HepG2 (cell line): ENCODE data around the gene AS3MT. TPM values are rescaled to one million over a fixed set of nuclear protein-coding genes. Genes with fewer than 3 reads are reported as not detected.

Source experiments
- ASH2L ChIP-seq: fragments of 300-600, 200-600 bp; sonication (generic); IDR thresholded peaks from 2 replicates; pipeline ENCODE4 v1.7.0; 2017; ENCODE audit warnings: low read depth, mild to moderate bottlenecking, moderate library complexity, mixed read lengths, low read length; ENCODE audit not compliant: insufficient read length
- CHCHD3 ChIP-seq: sonication (generic); formaldehyde crosslinking; IDR thresholded peaks from 2 replicates; pipeline ENCODE4 v1.8.0; 2022; ENCODE audit warnings: mild to moderate bottlenecking, missing genetic modification reagents, moderate library complexity
- CREB1 ChIP-seq, 2 experiments: fragments of 450-650 bp in 1 of 2; IDR thresholded peaks; 2 replicates each; pipeline ENCODE4 v1.6.1; 2016 to 2017; ENCODE audit warnings: control low read depth in 1 of 2, mild to moderate bottlenecking in 1 of 2, missing compliant biosample characterization in 1 of 2, missing genetic modification characterization in 1 of 2
- HNRNPLL ChIP-seq: fragments of 200-400 bp; formaldehyde crosslinking; IDR thresholded peaks from 2 replicates; pipeline ENCODE4 v1.6.1; 2017; ENCODE audit warnings: mild to moderate bottlenecking, low read depth, low read length; ENCODE audit not compliant: poor library complexity, severe bottlenecking
- PHF21A ChIP-seq: sonication (generic); formaldehyde crosslinking; IDR thresholded peaks from 2 replicates; pipeline ENCODE4 v1.5.0; 2020; ENCODE audit warnings: mild to moderate bottlenecking, missing genetic modification reagents
- POGK ChIP-seq: sonication (generic); formaldehyde crosslinking; conservative IDR thresholded peaks from 2 replicates; pipeline ENCODE4 v1.8.0; 2022; ENCODE audit warnings: mild to moderate bottlenecking, moderate library complexity, missing genetic modification reagents
- RELA ChIP-seq: sonication (generic); formaldehyde crosslinking; IDR thresholded peaks from 2 replicates; pipeline ENCODE4 v1.4.0; 2020; ENCODE audit warnings: missing genetic modification reagents
- SALL1 ChIP-seq: sonication (generic); formaldehyde crosslinking; IDR thresholded peaks from 2 replicates; pipeline ENCODE4 v1.8.0; 2022; ENCODE audit warnings: mild to moderate bottlenecking, missing genetic modification reagents
- ZNF232 ChIP-seq: sonication (generic); formaldehyde crosslinking; IDR thresholded peaks from 2 replicates; pipeline ENCODE4 v1.4.0; 2020; ENCODE audit warnings: missing genetic modification reagents, borderline replicate concordance
- ZNF30 ChIP-seq: sonication (generic); formaldehyde crosslinking; IDR thresholded peaks from 2 replicates; pipeline ENCODE4 v1.5.0; 2020; ENCODE audit warnings: mild to moderate bottlenecking, missing genetic modification reagents
- ZNF318 ChIP-seq: sonication (generic); formaldehyde crosslinking; IDR thresholded peaks from 2 replicates; pipeline ENCODE4 v1.4.0; 2020; ENCODE audit warnings: mild to moderate bottlenecking, missing genetic modification reagents
- ZNF468 ChIP-seq: sonication (generic); formaldehyde crosslinking; IDR thresholded peaks from 2 replicates; pipeline ENCODE4 v1.8.0; 2022; ENCODE audit warnings: mild to moderate bottlenecking, moderate library complexity, missing genetic modification reagents
- ZNF710 ChIP-seq: sonication (generic); formaldehyde crosslinking; IDR thresholded peaks from 2 replicates; pipeline ENCODE4 v1.5.0; 2020; ENCODE audit warnings: mild to moderate bottlenecking, missing genetic modification reagents, borderline replicate concordance
- polyA plus RNA-seq, 8 experiments: library from polyadenylated mRNA; depleted of rRNA in 3 of 8; stranded (reverse) in 7 of 8; unstranded in 1 of 8; fragments of >200 nt; fragmentation: Illumina TruSeq in 4 of 8; extraction: Trizol in 4 of 8; gene quantifications; 2 replicates each; pipeline versions ENCODE4 v1.2.1 to v1.2.3, GENCODE V29; 2011 to 2016; ENCODE audit warnings: low read depth in 4 of 8, missing spikeins in 1 of 8, mixed read lengths in 1 of 8; ENCODE audit not compliant: insufficient read depth in 1 of 8
- total RNA-seq, 5 experiments: library from RNA; depleted of rRNA; stranded (reverse); fragments of >200 nt; fragmentation: Illumina TruSeq; extraction: Trizol; gene quantifications; 2 replicates each; pipeline ENCODE4 v1.2.3, GENCODE V29; 2016; ENCODE audit warnings: low read depth in 1 of 5
- TF ChIP-seq, protein P1 (sequence below): sonication (generic); formaldehyde crosslinking; IDR thresholded peaks from 2 replicates; pipeline ENCODE4 v1.4.0; 2020; ENCODE audit warnings: missing genetic modification reagents

AS3MT gene
- total and polyA plus RNA-seq, 2 of the 13 experiments (the other 11 are each of a cell fraction or from before 2014, with no cell fraction given): 8.7 to 17.4 TPM

DNA sequence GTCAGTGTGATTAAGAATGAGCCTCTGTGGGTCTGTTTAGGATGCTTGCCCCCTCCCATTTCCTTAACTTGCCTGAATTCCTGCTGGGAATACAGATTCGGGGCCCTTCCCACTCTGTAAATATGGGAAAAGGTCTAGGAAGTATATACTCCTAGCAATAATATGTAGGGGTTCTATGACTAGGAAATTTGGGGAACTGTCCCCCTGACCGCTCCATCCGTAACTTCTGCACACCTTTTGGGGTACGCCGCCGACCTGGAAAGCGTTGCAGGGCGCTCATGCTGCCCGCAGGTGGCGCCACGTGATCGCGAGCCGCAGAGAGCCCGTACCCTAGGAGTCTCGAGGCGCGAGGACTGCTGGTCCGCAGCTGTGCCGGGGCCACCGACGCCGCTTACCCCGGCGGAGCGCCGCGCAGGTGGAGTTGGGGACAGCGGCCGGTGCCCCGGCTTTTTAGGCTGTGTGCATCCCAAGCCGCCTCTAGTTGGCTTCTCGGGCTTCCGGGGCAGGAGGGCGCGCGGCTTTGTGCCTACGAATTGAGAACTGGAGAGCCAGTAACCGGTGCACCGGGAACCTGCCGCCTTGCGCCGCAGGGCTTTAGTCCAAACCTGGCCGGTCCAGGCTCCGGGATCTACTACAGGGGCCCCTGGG lies 48.2 kb downstream of the AS3MT start (continued):
- TF ChIP-seq POGK (CRISPR knock-in tag): no peak
- TF ChIP-seq, protein P1, sequence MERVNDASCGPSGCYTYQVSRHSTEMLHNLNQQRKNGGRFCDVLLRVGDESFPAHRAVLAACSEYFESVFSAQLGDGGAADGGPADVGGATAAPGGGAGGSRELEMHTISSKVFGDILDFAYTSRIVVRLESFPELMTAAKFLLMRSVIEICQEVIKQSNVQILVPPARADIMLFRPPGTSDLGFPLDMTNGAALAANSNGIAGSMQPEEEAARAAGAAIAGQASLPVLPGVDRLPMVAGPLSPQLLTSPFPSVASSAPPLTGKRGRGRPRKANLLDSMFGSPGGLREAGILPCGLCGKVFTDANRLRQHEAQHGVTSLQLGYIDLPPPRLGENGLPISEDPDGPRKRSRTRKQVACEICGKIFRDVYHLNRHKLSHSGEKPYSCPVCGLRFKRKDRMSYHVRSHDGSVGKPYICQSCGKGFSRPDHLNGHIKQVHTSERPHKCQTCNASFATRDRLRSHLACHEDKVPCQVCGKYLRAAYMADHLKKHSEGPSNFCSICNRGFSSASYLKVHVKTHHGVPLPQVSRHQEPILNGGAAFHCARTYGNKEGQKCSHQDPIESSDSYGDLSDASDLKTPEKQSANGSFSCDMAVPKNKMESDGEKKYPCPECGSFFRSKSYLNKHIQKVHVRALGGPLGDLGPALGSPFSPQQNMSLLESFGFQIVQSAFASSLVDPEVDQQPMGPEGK (CRISPR knock-in tag): no peak
- TF ChIP-seq CHCHD3: no peak
- no peak for TF ChIP-seq ZNF30 (CRISPR knock-in tag)
- no peak; the same call in none of the 2 replicates for TF ChIP-seq SALL1
- no peak for TF ChIP-seq ZNF318
- TF ChIP-seq ZNF710 (CRISPR knock-in tag): no peak
- TF ChIP-seq ASH2L: no peak
- no peak for TF ChIP-seq ZNF232 (CRISPR knock-in tag)
- no peak for TF ChIP-seq PHF21A (CRISPR knock-in tag)
- no peak for TF ChIP-seq CREB1 (IDR thresholded peaks at IDR 0.05)
- TF ChIP-seq CREB1 (CRISPR knock-in tag; IDR thresholded peaks at IDR 0.05): no peak
- TF ChIP-seq HNRNPLL: peak; percentile 70
- 0 out of 2 replicates have a peak, but pooled peaks have one; percentile 42 for TF ChIP-seq RELA (CRISPR knock-in tag)
- TF ChIP-seq ZNF468 (CRISPR knock-in tag): peak; percentile 69; the same call in 1 of the 2 replicates
